Activated T-cell treated with anti-CD3 and anti-CD28 coated beads, Interleukin-2, amount 50 U/mL, for 72 hours (primary cell): ENCODE measurements around the gene HDAC9. TPM values are rescaled to one million over a fixed set of nuclear protein-coding genes. Genes with fewer than 3 reads are reported as not detected.

Experiments
- ATAC-seq, 2 donors: fragments of 150-1000 bp; cut with Tn5 transposase; replicated peaks in 1 of 2; 2 replicates each; pipeline ENCODE4 v1.10.0; 2021; ENCODE audit warnings: moderate library complexity in 2 of 2, mild to moderate bottlenecking in 1 of 2
- DNase-seq, 2 donors: peaks; one replicate each; pipeline ENCODE4 v3.0.0; 2021 to 2022; ENCODE audit warnings: mixed read lengths in 1 of 2
- H3K27ac Mint-ChIP-seq: one replicate; pipeline ENCODE4 v1.8.0; 2022; ENCODE audit warnings: mild to moderate bottlenecking, moderate library complexity, mixed read lengths
- H3K27me3 Mint-ChIP-seq: one replicate; pipeline ENCODE4 v1.8.0; 2022; ENCODE audit warnings: low read depth, mixed read lengths
- H3K36me3 Mint-ChIP-seq, 2 donors: one replicate each; pipeline ENCODE4 v1.8.0; 2022; ENCODE audit warnings: mixed read lengths in 2 of 2, mild to moderate bottlenecking in 1 of 2; ENCODE audit not compliant: insufficient read depth in 2 of 2
- H3K4me1 Mint-ChIP-seq: one replicate; pipeline ENCODE4 v1.8.0; 2022; ENCODE audit warnings: low read depth, mixed read lengths
- H3K4me3 Mint-ChIP-seq, 2 donors: one replicate each; pipeline ENCODE4 v1.8.0; 2022; ENCODE audit warnings: mild to moderate bottlenecking in 2 of 2, mixed read lengths in 2 of 2, moderate library complexity in 2 of 2
- H3K9me3 Mint-ChIP-seq, 2 donors: one replicate each; pipeline ENCODE4 v1.8.0; 2022; ENCODE audit warnings: mixed read lengths in 2 of 2
- total RNA-seq, 2 donors: library from RNA; stranded (reverse); gene quantifications; one replicate each; pipeline ENCODE4 v1.2.3, GENCODE V29; 2022

HDAC9 gene
- total RNA-seq, 2 donors from 2014 or later: 0.55 to 2.9 TPM

- DNase-seq (no peak), ATAC-seq (no peak)
- Mint-ChIP-seq H3K4me1 (no peaks in the 10 kb centered on the region), H3K4me3 (no peak overlapping the region), H3K27ac (no peak overlapping the region), H3K36me3 (no peaks in the 10 kb centered on the region), H3K27me3 (no peaks in the 10 kb centered on the region), H3K9me3 (no peaks in the 10 kb centered on the region)
These were observed 275.3 kb downstream of the HDAC9 start for GRCh38 chr7:18770822-18771221.

GRCh38 chr7:18771834-18772566 lies 276.5 kb downstream of the HDAC9 start:
- Mint-ChIP-seq H3K9me3 (peaks cover 0 to 4% of the 10 kb centered on the region in 2 donors), H3K4me1 (no peaks in the 10 kb centered on the region), H3K27ac (no peak overlapping the region), H3K36me3 (no peaks in the 10 kb centered on the region), H3K4me3 (no peak overlapping the region), H3K27me3 (no peaks in the 10 kb centered on the region)
- ATAC-seq (no peak), DNase-seq (no peak)

DNA sequence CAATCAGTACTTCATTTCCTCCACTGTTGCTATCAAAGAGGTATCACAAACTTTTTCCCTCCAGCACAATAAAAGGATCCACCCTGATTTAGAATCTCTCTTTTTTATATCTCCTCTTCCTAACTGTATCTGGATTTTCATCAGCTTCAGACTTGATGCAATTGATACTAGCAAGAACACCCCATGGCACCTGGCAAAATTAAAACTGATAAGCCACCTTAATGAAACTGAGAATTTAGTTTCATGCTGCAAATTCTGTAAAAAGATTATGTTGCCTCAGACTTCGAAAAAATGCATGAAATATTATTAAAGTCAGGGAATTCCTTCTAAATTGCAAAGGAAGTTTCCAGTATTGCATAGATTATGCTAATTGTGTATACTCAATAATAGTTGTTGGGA lies 277.0 kb downstream of the HDAC9 start:
- Mint-ChIP-seq H3K9me3 (peaks cover 0 to 4% of the 10 kb centered on the region in 2 donors), H3K36me3 (no peaks in the 10 kb centered on the region), H3K27me3 (no peaks in the 10 kb centered on the region), H3K4me1 (no peaks in the 10 kb centered on the region), H3K27ac (no peak overlapping the region), H3K4me3 (no peak overlapping the region)
- ATAC-seq (no peak), DNase-seq (no peak)

- Mint-ChIP-seq H3K36me3 (no peaks in the 10 kb centered on the region), H3K4me1 (no peaks in the 10 kb centered on the region), H3K4me3 (no peak overlapping the region), H3K27ac (no peak overlapping the region), H3K9me3 (peaks cover 0 to 4% of the 10 kb centered on the region in 2 donors), H3K27me3 (no peaks in the 10 kb centered on the region)
- ATAC-seq (no peak), DNase-seq (no peak)
These were observed 281.8 kb downstream of the HDAC9 start for GRCh38 chr7:18777314-18777713.

DNA sequence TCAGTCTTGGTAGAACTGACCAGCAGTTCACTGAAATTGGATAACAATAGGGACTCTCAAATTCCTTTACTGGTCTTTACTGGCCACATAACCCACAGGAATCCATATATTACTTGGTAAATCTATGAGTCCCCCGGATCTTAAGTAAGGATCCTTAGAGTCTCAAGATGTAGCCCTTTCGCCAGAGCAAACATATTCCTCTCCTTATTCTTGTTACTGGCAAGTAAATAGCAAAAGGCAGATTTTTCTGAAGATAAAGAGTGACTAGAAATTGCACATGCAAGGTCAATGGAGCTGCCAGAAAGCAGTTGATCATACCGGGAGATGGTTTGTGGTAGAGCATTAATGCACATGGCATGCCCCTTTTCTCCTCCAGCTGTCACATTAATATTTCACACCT lies 283.0 kb downstream of the HDAC9 start:
- no peak overlapping the region for H3K4me3 Mint-ChIP-seq

DNA sequence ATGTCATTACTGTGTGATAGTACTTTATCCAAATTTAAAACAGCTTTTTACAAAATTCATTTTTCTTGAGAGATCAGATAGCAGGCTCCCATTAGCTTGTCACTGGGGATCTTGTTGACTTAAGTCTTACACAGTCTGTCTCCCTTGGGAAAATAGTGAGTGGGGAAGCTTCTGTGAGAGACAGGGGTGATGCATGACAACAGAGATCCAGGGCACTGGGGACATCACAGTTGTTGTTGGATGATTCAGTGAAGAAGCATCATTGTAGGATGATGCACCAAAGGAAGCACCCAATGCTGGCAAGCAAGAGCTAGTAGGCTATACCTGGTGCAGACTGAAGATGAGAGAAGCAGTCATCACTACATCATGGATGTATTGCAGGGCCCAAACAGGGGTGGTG lies 284.7 kb downstream of the HDAC9 start:
- Mint-ChIP-seq H3K27ac (no peak overlapping the region), H3K9me3 (peaks cover 0 to 4% of the 10 kb centered on the region in 2 donors), H3K4me1 (no peaks in the 10 kb centered on the region), H3K27me3 (no peaks in the 10 kb centered on the region), H3K4me3 (no peak overlapping the region), H3K36me3 (no peaks in the 10 kb centered on the region)
- DNase-seq (no peak), ATAC-seq (no peak)

More for the DNA sequence above, 283.0 kb downstream of the HDAC9 start:
- peaks cover 0 to 4% of the 10 kb centered on the region in 2 donors for H3K9me3 Mint-ChIP-seq
- ATAC-seq (no peak), DNase-seq (no peak)
- H3K4me1 Mint-ChIP-seq: no peaks in the 10 kb centered on the region
- no peak overlapping the region for H3K27ac Mint-ChIP-seq
- no peaks in the 10 kb centered on the region for H3K27me3 Mint-ChIP-seq
- no peaks in the 10 kb centered on the region for H3K36me3 Mint-ChIP-seq

DNA sequence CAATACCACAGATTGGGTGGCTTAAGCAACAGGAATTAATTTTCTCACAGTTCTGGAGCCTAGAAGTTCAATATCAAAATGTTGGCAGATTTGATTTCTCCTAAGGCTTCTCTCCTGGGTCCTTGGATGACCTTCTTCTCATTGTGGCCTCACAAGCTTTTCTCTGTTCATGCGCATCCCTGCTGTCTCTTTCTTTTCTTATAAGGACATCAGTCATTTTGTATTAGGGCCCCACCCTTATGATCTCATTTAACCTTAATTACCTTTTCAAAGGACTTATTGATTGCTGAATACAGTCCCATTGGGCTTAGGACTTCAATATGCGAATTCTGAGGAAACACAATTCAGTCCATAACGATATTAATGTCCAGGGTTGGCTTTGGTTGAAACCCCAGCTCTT lies 285.4 kb downstream of the HDAC9 start:
- Mint-ChIP-seq H3K27me3 (no peaks in the 10 kb centered on the region), H3K4me3 (no peak overlapping the region), H3K9me3 (peaks cover 0 to 4% of the 10 kb centered on the region in 2 donors), H3K4me1 (no peaks in the 10 kb centered on the region), H3K27ac (no peak overlapping the region), H3K36me3 (no peaks in the 10 kb centered on the region)
- ATAC-seq (no peak), DNase-seq (no peak)

DNA sequence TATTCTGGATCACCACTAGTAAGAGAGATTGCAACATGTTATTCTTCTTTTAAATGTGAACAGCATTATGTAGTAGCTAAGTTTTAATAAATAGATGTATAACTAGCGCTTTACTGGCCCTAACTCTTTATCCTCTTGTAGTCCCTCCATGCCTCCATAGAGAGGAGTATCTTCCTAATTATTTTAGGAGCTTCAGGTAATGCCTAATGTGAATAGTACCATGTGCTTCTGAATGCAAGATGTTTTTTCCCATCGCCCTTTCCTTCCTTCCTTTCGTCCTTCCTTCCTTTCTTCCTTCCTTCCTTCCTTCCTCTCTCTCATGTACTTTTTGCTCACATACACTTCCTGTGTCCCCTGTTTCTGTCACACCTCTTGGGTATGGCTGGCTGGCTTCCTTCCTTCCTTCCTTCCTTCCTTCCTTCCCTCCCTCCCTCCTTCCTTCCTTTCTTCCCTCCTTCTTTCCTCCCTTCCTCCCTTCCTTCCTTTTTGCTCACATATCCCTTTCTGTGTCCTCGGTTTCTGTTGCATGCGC lies 290.7 kb downstream of the HDAC9 start:
- H3K9me3 Mint-ChIP-seq: peaks cover 6 to 8% of the 10 kb centered on the region in 2 donors
- no peaks in the 10 kb centered on the region for H3K4me1 Mint-ChIP-seq
- DNase-seq (no peak), ATAC-seq (no peak)
- H3K36me3 Mint-ChIP-seq: peaks cover 0 to 1% of the 10 kb centered on the region in 2 donors
- no peak overlapping the region for H3K27ac Mint-ChIP-seq
- no peak overlapping the region for H3K4me3 Mint-ChIP-seq
- no peaks in the 10 kb centered on the region for H3K27me3 Mint-ChIP-seq

GRCh38 chr7:18786796-18787195 lies 291.2 kb downstream of the HDAC9 start:
- Mint-ChIP-seq H3K27ac (no peak overlapping the region), H3K4me1 (no peaks in the 10 kb centered on the region), H3K36me3 (peaks cover 0 to 1% of the 10 kb centered on the region in 2 donors), H3K4me3 (no peak overlapping the region), H3K9me3 (peaks cover 8% of the 10 kb centered on the region in 2 donors), H3K27me3 (no peaks in the 10 kb centered on the region)
- no peak for DNase-seq
- ATAC-seq: no peak

GRCh38 chr7:18788026-18788425 lies 292.5 kb downstream of the HDAC9 start:
- Mint-ChIP-seq H3K4me1 (no peaks in the 10 kb centered on the region), H3K27me3 (no peaks in the 10 kb centered on the region), H3K36me3 (peaks cover 0 to 1% of the 10 kb centered on the region in 2 donors), H3K4me3 (no peak overlapping the region), H3K9me3 (peaks cover 8% of the 10 kb centered on the region in 2 donors), H3K27ac (no peak overlapping the region)
- ATAC-seq (no peak), DNase-seq (no peak)

DNA sequence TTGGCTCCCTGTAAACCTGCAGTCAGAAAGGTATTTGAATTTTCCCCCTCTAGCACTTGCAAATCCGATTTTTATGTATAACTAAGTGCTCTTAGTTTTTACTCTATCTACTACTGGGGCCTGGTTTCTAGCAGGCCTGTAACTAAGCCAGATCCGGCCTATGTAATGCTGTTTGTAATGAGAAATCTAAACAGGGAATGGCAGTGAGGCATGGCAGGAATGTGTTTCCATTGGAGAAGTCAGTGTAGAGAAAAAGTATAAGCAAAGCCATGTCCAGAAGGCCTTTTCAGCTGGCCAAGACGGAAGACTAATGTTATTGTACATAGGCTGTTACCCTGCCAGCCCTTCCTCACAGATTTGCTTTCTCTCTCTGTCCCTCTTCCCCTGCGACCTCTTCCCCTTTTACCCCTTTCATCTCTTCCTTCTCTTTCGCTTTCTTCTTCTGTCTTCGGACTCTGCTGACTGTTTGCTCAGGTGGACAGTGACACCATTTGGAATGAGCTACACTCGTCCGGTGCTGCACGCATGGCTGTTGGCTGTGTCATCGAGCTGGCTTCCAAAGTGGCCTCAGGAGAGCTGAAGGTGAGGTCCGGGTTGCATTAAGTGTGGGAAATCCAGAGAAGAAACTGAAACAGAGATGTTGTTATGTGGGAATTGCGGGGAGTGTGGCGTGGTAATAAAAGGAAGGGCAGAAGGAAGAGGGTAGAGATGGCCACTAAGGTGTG lies 297.5 kb downstream of the HDAC9 start:
- Mint-ChIP-seq H3K4me1 (no peaks in the 10 kb centered on the region), H3K27ac (no peak overlapping the region), H3K27me3 (no peaks in the 10 kb centered on the region), H3K4me3 (no peak overlapping the region), H3K36me3 (no peaks in the 10 kb centered on the region), H3K9me3 (peaks cover 2 to 5% of the 10 kb centered on the region in 2 donors)
- ATAC-seq: no peak
- DNase-seq: no peak

DNA sequence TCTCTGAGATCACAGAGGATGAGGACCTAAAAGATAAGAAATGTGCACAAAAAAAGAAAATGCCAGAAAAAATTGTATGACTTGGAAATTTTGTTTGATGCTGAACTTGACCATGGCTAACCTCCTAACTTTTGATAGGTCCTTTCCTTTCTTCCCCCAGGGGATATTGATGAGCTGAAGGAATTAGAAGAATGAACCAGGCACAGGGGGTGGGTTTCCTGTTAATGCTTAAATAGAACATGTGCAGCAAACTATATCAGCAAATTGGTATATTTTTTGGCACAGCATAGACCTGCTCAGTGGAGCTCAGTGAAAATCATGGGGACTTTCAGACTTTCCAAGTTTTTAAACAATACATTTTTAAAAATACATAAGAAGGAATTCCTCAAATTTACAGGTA lies 300.7 kb downstream of the HDAC9 start:
- H3K9me3 Mint-ChIP-seq: peaks cover 0 to 2% of the 10 kb centered on the region in 2 donors

GRCh38 chr7:18798088-18798906 lies 302.7 kb downstream of the HDAC9 start:
- Mint-ChIP-seq H3K27ac (no peak overlapping the region), H3K27me3 (no peaks in the 10 kb centered on the region), H3K9me3 (no peaks in the 10 kb centered on the region), H3K36me3 (no peaks in the 10 kb centered on the region), H3K4me3 (no peak overlapping the region), H3K4me1 (no peaks in the 10 kb centered on the region)
- ATAC-seq (no peak), DNase-seq (no peak)

More for the DNA sequence above, 300.7 kb downstream of the HDAC9 start:
- no peak overlapping the region for H3K4me3 Mint-ChIP-seq
- no peak for ATAC-seq
- H3K27ac Mint-ChIP-seq: no peak overlapping the region
- no peaks in the 10 kb centered on the region for H3K36me3 Mint-ChIP-seq
- no peaks in the 10 kb centered on the region for H3K4me1 Mint-ChIP-seq
- DNase-seq: no peak
- H3K27me3 Mint-ChIP-seq: no peaks in the 10 kb centered on the region
